Duodenal mucosa (tissue), 2 donors: Measurements from ENCODE around the gene CDH13.

Experiments used
- H3K27ac ChIP-seq: one replicate; pipeline ENCODE4 v1.7.0; 2013; ENCODE audit warnings: low read depth, low read length
- H3K27me3 ChIP-seq, 2 donors: one replicate each; pipeline ENCODE4 v1.7.0; 2013; ENCODE audit warnings: low read length in 2 of 2, control low read depth in 1 of 2; ENCODE audit not compliant: insufficient read depth in 2 of 2, control insufficient read depth in 1 of 2
- H3K36me3 ChIP-seq, 2 donors: one replicate each; pipeline ENCODE4 v1.7.0; 2013; ENCODE audit warnings: low read length in 2 of 2, control low read depth in 1 of 2; ENCODE audit not compliant: insufficient read depth in 2 of 2, control insufficient read depth in 1 of 2
- H3K4me1 ChIP-seq, 2 donors: one replicate each; pipeline ENCODE4 v1.7.0; 2013; ENCODE audit warnings: low read length in 2 of 2, control low read depth in 1 of 2; ENCODE audit not compliant: insufficient read depth in 2 of 2, control insufficient read depth in 1 of 2
- H3K4me3 ChIP-seq, 2 donors: one replicate each; pipeline ENCODE4 v1.7.0; 2013; ENCODE audit warnings: low read length in 2 of 2, low read depth in 1 of 2
- H3K9ac ChIP-seq, 2 donors: one replicate each; pipeline ENCODE4 v1.7.0; 2013; ENCODE audit warnings: low read length in 2 of 2, low read depth in 1 of 2
- H3K9me3 ChIP-seq, 2 donors: one replicate each; pipeline ENCODE4 v1.7.0; 2013; ENCODE audit warnings: low read length in 2 of 2, control low read depth in 1 of 2; ENCODE audit not compliant: control insufficient read depth in 1 of 2

Gene CDH13

GRCh38 chr16:83722456-83723183 is 1095.9 kb downstream of the CDH13 start:
- H3K4me1 ChIP-seq = no peaks in the 10 kb centered on the region

GRCh38 chr16:83723244-83723643 is 1096.5 kb downstream of the CDH13 start:
- Histone ChIP-seq H3K27ac (no peak overlapping the region), H3K9me3 (no peaks in the 10 kb centered on the region), H3K4me3 (no peak overlapping the region), H3K36me3 (no peaks in the 10 kb centered on the region), H3K9ac (no peak overlapping the region), H3K4me1 (no peaks in the 10 kb centered on the region), H3K27me3 (no peaks in the 10 kb centered on the region)

More at GRCh38 chr16:83722456-83723183, 1095.9 kb downstream of the CDH13 start:
- Histone ChIP-seq H3K36me3 (no peaks in the 10 kb centered on the region), H3K27ac (no peak overlapping the region), H3K4me3 (no peak overlapping the region), H3K27me3 (no peaks in the 10 kb centered on the region), H3K9ac (no peak overlapping the region), H3K9me3 (no peaks in the 10 kb centered on the region)

- Histone ChIP-seq H3K9me3 (no peaks in the 10 kb centered on the region), H3K9ac (no peak overlapping the region), H3K36me3 (no peaks in the 10 kb centered on the region), H3K27me3 (no peaks in the 10 kb centered on the region), H3K4me3 (no peak overlapping the region), H3K27ac (no peak overlapping the region), H3K4me1 (no peaks in the 10 kb centered on the region)
Observed at GRCh38 chr16:83723901-83724300, 1097.1 kb downstream of the CDH13 start.

GRCh38 chr16:83724585-83724984 is 1097.8 kb downstream of the CDH13 start:
- H3K36me3 ChIP-seq = no peaks in the 10 kb centered on the region
- no peaks in the 10 kb centered on the region for H3K4me1 ChIP-seq
- H3K27ac ChIP-seq = no peak overlapping the region
- H3K27me3 ChIP-seq = no peaks in the 10 kb centered on the region
- H3K9ac ChIP-seq = no peak overlapping the region
- no peak overlapping the region for H3K4me3 ChIP-seq
- H3K9me3 ChIP-seq = no peaks in the 10 kb centered on the region

GRCh38 chr16:83725313-83725712 is 1098.5 kb downstream of the CDH13 start:
- no peak overlapping the region for H3K4me3 ChIP-seq
- H3K27me3 ChIP-seq = no peaks in the 10 kb centered on the region
- H3K4me1 ChIP-seq = no peaks in the 10 kb centered on the region
- H3K36me3 ChIP-seq = no peaks in the 10 kb centered on the region
- no peak overlapping the region for H3K9ac ChIP-seq
- no peaks in the 10 kb centered on the region for H3K9me3 ChIP-seq
- H3K27ac ChIP-seq = no peak overlapping the region

GRCh38 chr16:83727018-83727417 is 1100.2 kb downstream of the CDH13 start:
- Histone ChIP-seq H3K36me3 (no peaks in the 10 kb centered on the region), H3K9ac (no peak overlapping the region), H3K4me3 (no peak overlapping the region), H3K27me3 (no peaks in the 10 kb centered on the region), H3K27ac (no peak overlapping the region), H3K4me1 (no peaks in the 10 kb centered on the region), H3K9me3 (no peaks in the 10 kb centered on the region)

GRCh38 chr16:83727751-83728352 is 1101.1 kb downstream of the CDH13 start:
- no peaks in the 10 kb centered on the region for H3K27me3 ChIP-seq
- H3K27ac ChIP-seq = no peak overlapping the region
- H3K9me3 ChIP-seq = no peaks in the 10 kb centered on the region
- no peak overlapping the region for H3K4me3 ChIP-seq
- H3K4me1 ChIP-seq = no peaks in the 10 kb centered on the region
- no peak overlapping the region for H3K9ac ChIP-seq
- H3K36me3 ChIP-seq = no peaks in the 10 kb centered on the region

GRCh38 chr16:83728492-83728891 is 1101.7 kb downstream of the CDH13 start:
- H3K4me1 ChIP-seq = no peaks in the 10 kb centered on the region
- H3K27ac ChIP-seq = no peak overlapping the region
- no peak overlapping the region for H3K4me3 ChIP-seq
- H3K27me3 ChIP-seq = no peaks in the 10 kb centered on the region
- H3K9ac ChIP-seq = no peak overlapping the region
- no peaks in the 10 kb centered on the region for H3K36me3 ChIP-seq
- no peaks in the 10 kb centered on the region for H3K9me3 ChIP-seq

- no peaks in the 10 kb centered on the region for H3K27me3 ChIP-seq
- H3K4me1 ChIP-seq = no peaks in the 10 kb centered on the region
- peaks cover 4 to 11% of the 10 kb centered on the region in 2 donors for H3K9me3 ChIP-seq
- no peak overlapping the region for H3K9ac ChIP-seq
- H3K27ac ChIP-seq = no peak overlapping the region
- no peaks in the 10 kb centered on the region for H3K36me3 ChIP-seq
- no peak overlapping the region for H3K4me3 ChIP-seq
Observed at GRCh38 chr16:83730812-83731211, 1104.0 kb downstream of the CDH13 start.

GRCh38 chr16:83732536-83732935 is 1105.8 kb downstream of the CDH13 start:
- H3K36me3 ChIP-seq = no peaks in the 10 kb centered on the region
- no peak overlapping the region for H3K9ac ChIP-seq
- no peaks in the 10 kb centered on the region for H3K4me1 ChIP-seq
- peaks cover 4 to 11% of the 10 kb centered on the region in 2 donors for H3K9me3 ChIP-seq
- no peak overlapping the region for H3K27ac ChIP-seq
- no peak overlapping the region for H3K4me3 ChIP-seq
- H3K27me3 ChIP-seq = no peaks in the 10 kb centered on the region
